Gastrocnemius medialis (tissue), 4 donors: ENCODE data around the gene ZNF587.

Experiments
- POLR2A ChIP-seq, 2 donors: fragments of 450-650 bp; IDR thresholded peaks; one replicate each; pipeline ENCODE4 v1.6.1; 2017; ENCODE audit warnings: antibody characterized with exemption in 2 of 2, mild to moderate bottlenecking in 2 of 2, moderate library complexity in 2 of 2
- TF ChIP-seq, protein P1 (sequence below), 5 experiments: fragments of 450-650 bp in 3 of 5; fragments of 200-600 bp in 2 of 5; sonication (generic) in 2 of 5; IDR thresholded peaks in 4 of 5; conservative IDR thresholded peaks in 1 of 5; 1 replicate in 4 of 5; 2 replicates in 1 of 5; pipeline ENCODE4 v1.5.1; 2016 to 2019; ENCODE audit warnings: antibody characterized with exemption in 5 of 5, mild to moderate bottlenecking in 3 of 5, moderate library complexity in 3 of 5

DNA sequence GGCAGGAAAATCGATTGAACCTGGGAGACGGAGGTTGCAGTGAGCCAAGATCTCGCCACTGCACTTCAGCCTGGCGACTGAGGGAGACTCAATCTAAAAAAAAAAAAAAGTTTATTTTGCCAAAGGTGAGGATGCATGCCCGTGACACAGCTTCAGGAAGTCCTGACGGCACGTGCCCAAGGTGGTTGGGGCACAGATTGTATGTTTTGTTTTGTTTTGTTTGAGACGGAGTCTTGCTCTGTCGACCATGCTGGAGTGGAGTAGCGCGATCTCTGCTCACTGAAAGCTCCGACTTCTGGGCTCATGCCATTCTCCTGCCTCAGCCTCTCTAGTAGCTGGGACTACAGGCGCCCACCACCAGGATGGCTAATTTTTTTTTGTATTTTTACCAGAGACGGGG lies 31.7 kb upstream of the ZNF587 start:
- TF ChIP-seq, protein P1, sequence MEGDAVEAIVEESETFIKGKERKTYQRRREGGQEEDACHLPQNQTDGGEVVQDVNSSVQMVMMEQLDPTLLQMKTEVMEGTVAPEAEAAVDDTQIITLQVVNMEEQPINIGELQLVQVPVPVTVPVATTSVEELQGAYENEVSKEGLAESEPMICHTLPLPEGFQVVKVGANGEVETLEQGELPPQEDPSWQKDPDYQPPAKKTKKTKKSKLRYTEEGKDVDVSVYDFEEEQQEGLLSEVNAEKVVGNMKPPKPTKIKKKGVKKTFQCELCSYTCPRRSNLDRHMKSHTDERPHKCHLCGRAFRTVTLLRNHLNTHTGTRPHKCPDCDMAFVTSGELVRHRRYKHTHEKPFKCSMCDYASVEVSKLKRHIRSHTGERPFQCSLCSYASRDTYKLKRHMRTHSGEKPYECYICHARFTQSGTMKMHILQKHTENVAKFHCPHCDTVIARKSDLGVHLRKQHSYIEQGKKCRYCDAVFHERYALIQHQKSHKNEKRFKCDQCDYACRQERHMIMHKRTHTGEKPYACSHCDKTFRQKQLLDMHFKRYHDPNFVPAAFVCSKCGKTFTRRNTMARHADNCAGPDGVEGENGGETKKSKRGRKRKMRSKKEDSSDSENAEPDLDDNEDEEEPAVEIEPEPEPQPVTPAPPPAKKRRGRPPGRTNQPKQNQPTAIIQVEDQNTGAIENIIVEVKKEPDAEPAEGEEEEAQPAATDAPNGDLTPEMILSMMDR (IDR thresholded peaks at IDR 0.05 in 4 of 5, conservative IDR thresholded peaks at IDR 0.05 in 1 of 5): no peak
- TF ChIP-seq POLR2A (IDR thresholded peaks at IDR 0.05): no peak
